ENCODE results near the gene AMH.
"Not testable (repeated sequence)": the region's sequence is repeated elsewhere in the genome, so short reads cannot be mapped to it uniquely, and the experiment has no call there.

AMH gene

GRCh38 chr19:2275588-2276428 is 26.7 kb downstream of the AMH start:
- TF ChIP-seq CTCF (IDR thresholded peaks at IDR 0.05; ENCODE audit: control extremely low read depth, extremely low read depth, low read depth, missing control alignments), result no peak
- ChIA-PET POLR2A (interaction anchor here (0.7 to 1.2 kb wide), 2 partner anchors 12 to 25 kb away, joined by 4 to 5 read pairs; no protein-coding TSS in a partner anchor), CTCF (interaction anchor here (0.6 to 6.2 kb wide), 9 partner anchors 12 to 121 kb away, joined by 3 to 37 read pairs (median 8); partner anchors contain the start of gene PLEKHJ1)
- no peak for DNase-seq (ENCODE audit: extremely low spot score)

- DNase-seq (ENCODE audit: extremely low spot score), result no peak
- TF ChIP-seq CTCF (IDR thresholded peaks at IDR 0.05; ENCODE audit: control extremely low read depth, extremely low read depth, low read depth, missing control alignments), result no peak
- ChIA-PET CTCF (interaction anchor here (1.2 to 6.2 kb wide), 5 partner anchors 37 to 122 kb away, joined by 3 to 37 read pairs (median 6); partner anchors contain the start of gene PLEKHJ1), POLR2A (interaction anchor here (0.5 kb wide), 1 partner anchor 201 kb away, joined by 3 read pairs; no protein-coding TSS in a partner anchor)
These were observed 27.4 kb downstream of the AMH start for GRCh38 chr19:2276429-2276986.

GRCh38 chr19:2277138-2277537 is 28.0 kb downstream of the AMH start:
- ChIA-PET CTCF (interaction anchor here (1.5 to 6.2 kb wide), 3 partner anchors 38 to 82 kb away, joined by 3 to 37 read pairs (median 6); partner anchors contain the start of gene PLEKHJ1), POLR2A (interaction anchor here (0.5 kb wide), 1 partner anchor 201 kb away, joined by 3 read pairs; no protein-coding TSS in a partner anchor)
- DNase-seq (ENCODE audit: extremely low spot score), result no peak
- no peak for TF ChIP-seq CTCF (IDR thresholded peaks at IDR 0.05; ENCODE audit: control extremely low read depth, extremely low read depth, low read depth, missing control alignments)

- DNase-seq (ENCODE audit: extremely low spot score), result no peak
- no peak for TF ChIP-seq CTCF (IDR thresholded peaks at IDR 0.05; ENCODE audit: control extremely low read depth, extremely low read depth, low read depth, missing control alignments)
- CTCF ChIA-PET, result interaction anchor here (1.8 kb wide), 1 partner anchor 43 kb away, joined by 6 read pairs; the partner anchor contains the start of gene PLEKHJ1
- POLR2A ChIA-PET, result interaction anchor here (1.0 to 1.6 kb wide), 2 partner anchors 9 to 11 kb away, joined by 3 to 5 read pairs; no protein-coding TSS in a partner anchor
These were observed 29.5 kb downstream of the AMH start for GRCh38 chr19:2278459-2279158.

- ChIA-PET POLR2A (interaction anchor here (0.5 to 1.1 kb wide), 3 partner anchors 8 to 42 kb away, joined by 3 to 5 read pairs (median 4); no protein-coding TSS in a partner anchor), CTCF (interaction anchor here (1.0 to 1.1 kb wide), 2 partner anchors 8 to 123 kb away, joined by 3 read pairs; no protein-coding TSS in a partner anchor)
- TF ChIP-seq CTCF (IDR thresholded peaks at IDR 0.05; ENCODE audit: control extremely low read depth, extremely low read depth, low read depth, missing control alignments), result no peak
- DNase-seq (ENCODE audit: extremely low spot score), result no peak
These were observed 31.6 kb downstream of the AMH start for GRCh38 chr19:2280633-2281264.

- CTCF ChIA-PET; DNase-seq (ENCODE audit: extremely low spot score): not testable (repeated sequence)
- POLR2A ChIA-PET, result interaction anchor here (0.6 to 1.1 kb wide), 2 partner anchors 10 to 43 kb away, joined by 3 read pairs; no protein-coding TSS in a partner anchor
These were observed 32.3 kb downstream of the AMH start for GRCh38 chr19:2281265-2282061.

All from GM10248 (cell line).